Mesenchymal stem cell (in vitro differentiated cells and primary cell): Measurements from ENCODE around the gene TNRC6C. TPM values are rescaled to one million over a fixed set of nuclear protein-coding genes. Genes with fewer than 3 reads are reported as not detected.

Experiments
- DNase-seq: peaks from one replicate; pipeline ENCODE4 v3.0.0-alpha.2; 2013
- H2AFZ ChIP-seq: one replicate; pipeline ENCODE4 v1.6.1; 2013; ENCODE audit warnings: low read depth, mild to moderate bottlenecking, control low read depth, inconsistent platforms, low read length, moderate library complexity
- H2AK5ac ChIP-seq: 2 replicates; pipeline ENCODE4 v1.6.1; 2013; ENCODE audit warnings: low read length, moderate library complexity, mild to moderate bottlenecking, inconsistent platforms; ENCODE audit not compliant: severe bottlenecking
- H2BK120ac ChIP-seq: one replicate; pipeline ENCODE4 v1.6.1; 2013; ENCODE audit warnings: low read depth, mild to moderate bottlenecking, inconsistent platforms, low read length, moderate library complexity
- H2BK12ac ChIP-seq, 2 experiments: one replicate each; pipeline ENCODE4 v1.6.1; 2013; ENCODE audit warnings: inconsistent platforms in 2 of 2, low read length in 2 of 2, mild to moderate bottlenecking in 2 of 2, moderate library complexity in 2 of 2, control low read depth in 1 of 2
- H2BK15ac ChIP-seq: one replicate; pipeline ENCODE4 v1.6.1; 2013; ENCODE audit warnings: mild to moderate bottlenecking, low read depth, inconsistent platforms; ENCODE audit not compliant: poor library complexity, severe bottlenecking
- H2BK5ac ChIP-seq: 2 replicates; pipeline ENCODE4 v1.6.1; 2013; ENCODE audit warnings: low read depth, mild to moderate bottlenecking, low read length, control low read depth, inconsistent platforms; ENCODE audit not compliant: poor library complexity, severe bottlenecking
- H3K14ac ChIP-seq, 2 experiments: one replicate each; pipeline ENCODE4 v1.6.1; 2013; ENCODE audit warnings: inconsistent platforms in 2 of 2, low read length in 2 of 2, control low read depth in 1 of 2, mild to moderate bottlenecking in 1 of 2, moderate library complexity in 1 of 2
- H3K18ac ChIP-seq, 2 experiments: one replicate each; pipeline ENCODE4 v1.6.1; 2013; ENCODE audit warnings: inconsistent platforms in 2 of 2, low read length in 2 of 2, control low read depth in 1 of 2, low read depth in 1 of 2, mild to moderate bottlenecking in 1 of 2
- H3K23ac ChIP-seq, 2 experiments: one replicate each; pipeline ENCODE4 v1.6.1; 2013; ENCODE audit warnings: inconsistent platforms in 2 of 2, low read length in 2 of 2, mild to moderate bottlenecking in 2 of 2, moderate library complexity in 2 of 2, control low read depth in 1 of 2
- H3K27ac ChIP-seq: 2 replicates; pipeline ENCODE4 v1.5.1; 2013; ENCODE audit warnings: mild to moderate bottlenecking, moderate library complexity, low read length, control low read depth, inconsistent platforms; ENCODE audit not compliant: poor library complexity, severe bottlenecking
- H3K27me3 ChIP-seq, 2 experiments: 2 replicates each; pipeline versions ENCODE4 v1.6.1 to v1.7.0; 2013; ENCODE audit warnings: low read length in 2 of 2, mild to moderate bottlenecking in 2 of 2, moderate library complexity in 2 of 2, control low read depth in 1 of 2, inconsistent platforms in 1 of 2; ENCODE audit not compliant: control insufficient read depth in 1 of 2, insufficient read depth in 1 of 2
- H3K36me3 ChIP-seq, 2 experiments: 2 replicates each; pipeline versions ENCODE4 v1.6.1 to v1.7.0; 2013; ENCODE audit warnings: low read length in 2 of 2, control low read depth in 1 of 2, inconsistent platforms in 1 of 2, low read depth in 1 of 2, mild to moderate bottlenecking in 1 of 2; ENCODE audit not compliant: insufficient read depth in 2 of 2, control insufficient read depth in 1 of 2
- H3K4ac ChIP-seq, 2 experiments: one replicate each; pipeline ENCODE4 v1.6.1; 2013; ENCODE audit warnings: inconsistent platforms in 2 of 2, low read length in 2 of 2, mild to moderate bottlenecking in 2 of 2, moderate library complexity in 2 of 2, control low read depth in 1 of 2, low read depth in 1 of 2
- H3K4me1 ChIP-seq: 2 replicates; pipeline ENCODE4 v1.6.1; 2013; ENCODE audit warnings: low read depth, low read length, control low read depth; ENCODE audit not compliant: control insufficient read depth, insufficient read depth
- H3K4me2 ChIP-seq: 2 replicates; pipeline ENCODE4 v1.6.1; 2013; ENCODE audit warnings: low read length, mild to moderate bottlenecking, inconsistent platforms; ENCODE audit not compliant: poor library complexity, severe bottlenecking
- H3K4me3 ChIP-seq, 2 experiments: 2 replicates each; pipeline versions ENCODE4 v1.5.1 to v1.7.0; 2013; ENCODE audit warnings: low read length in 2 of 2, mild to moderate bottlenecking in 2 of 2, control low read depth in 1 of 2, low read depth in 1 of 2; ENCODE audit not compliant: insufficient read depth in 1 of 2
- H3K79me1 ChIP-seq: replicated peaks from 2 replicates; pipeline ENCODE4 v1.6.1; 2013; ENCODE audit warnings: mild to moderate bottlenecking, control low read depth, low read length, inconsistent platforms; ENCODE audit not compliant: poor library complexity, severe bottlenecking
- H3K9ac ChIP-seq: 2 replicates; pipeline ENCODE4 v1.7.0; 2013; ENCODE audit warnings: mild to moderate bottlenecking, low read length, moderate library complexity
- H3K9me3 ChIP-seq: 2 replicates; pipeline ENCODE4 v1.7.0; 2013; ENCODE audit warnings: mild to moderate bottlenecking, low read length; ENCODE audit not compliant: control insufficient read depth
- H4K8ac ChIP-seq: one replicate; pipeline ENCODE4 v1.6.1; 2013; ENCODE audit warnings: inconsistent platforms, mild to moderate bottlenecking, low read length, moderate library complexity
- H4K91ac ChIP-seq: one replicate; pipeline ENCODE4 v1.6.1; 2013; ENCODE audit warnings: mild to moderate bottlenecking, low read length, inconsistent platforms
- WGBS: methylation state at CpG from one replicate; pipeline ENCODE4 v1.1.7; 2013; ENCODE audit warnings: mixed read lengths; 5-methylcytosine and 5-hydroxymethylcytosine counted together
- small RNA-seq: library from polyadenylated mRNA; stranded (forward); fragments of <200 nt; extraction: miRNeasy Mini kit (QIAGEN cat#:217004); gene quantifications from one replicate; pipeline ENCODE3, GENCODE V24; 2013; ENCODE audit warnings: low read depth

The TNRC6C gene

DNA sequence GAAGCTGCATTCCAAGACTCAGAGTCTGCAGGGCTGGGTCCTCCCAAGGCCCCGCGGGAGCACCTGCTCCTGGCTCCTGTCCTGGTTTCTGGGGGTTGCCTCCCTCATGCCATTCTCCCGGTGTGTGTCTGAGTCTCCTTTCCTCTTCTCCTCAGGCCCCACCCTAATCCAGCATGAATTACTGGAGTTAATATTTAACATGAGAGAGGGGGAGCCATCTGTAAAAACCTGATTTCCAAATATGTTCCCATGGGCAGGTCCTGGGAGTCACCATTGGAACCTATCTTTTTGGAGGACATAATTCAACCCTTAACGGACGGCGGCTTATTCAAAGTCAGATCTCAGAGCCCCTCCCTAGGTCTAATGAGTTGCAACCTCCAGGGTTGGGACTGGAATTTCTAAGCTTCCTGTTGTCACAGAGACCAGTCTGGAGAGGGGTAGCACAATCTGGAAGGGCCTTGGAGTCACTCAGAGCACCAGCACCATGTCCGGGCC lies 193.1 kb downstream of the TNRC6C start:
- peaks cover 12% of the 10 kb centered on the region for H3K4me1 ChIP-seq
- H2BK12ac ChIP-seq = no peak overlapping the region
- H4K91ac ChIP-seq = no peak overlapping the region
- no peak overlapping the region for H3K4ac ChIP-seq
- no peak overlapping the region for H3K14ac ChIP-seq
- no peaks in the 10 kb centered on the region for H3K36me3 ChIP-seq
- H3K79me1 ChIP-seq = no peaks in the 10 kb centered on the region
- no peaks in the 10 kb centered on the region for H3K9me3 ChIP-seq
- no peak overlapping the region for H3K18ac ChIP-seq
- peaks cover 0 to 13% of the 10 kb centered on the region in 2 experiments for H3K27me3 ChIP-seq
- H3K27ac ChIP-seq = no peak overlapping the region
- H2AK5ac ChIP-seq = no peak overlapping the region
- 84% methylated on average over 6 of the region's 7 CpGs for WGBS
- no peak overlapping the region for H3K9ac ChIP-seq
- H2BK120ac ChIP-seq = peak overlapping the region; percentile 19
- DNase-seq = no peak
- no peak overlapping the region for H2BK5ac ChIP-seq
- no peak overlapping the region for H2AFZ ChIP-seq
- H3K4me2 ChIP-seq = no peak overlapping the region
- no peak overlapping the region for H3K4me3 ChIP-seq
- no peak overlapping the region for H2BK15ac ChIP-seq
- peak overlapping the region; percentile 37 for H4K8ac ChIP-seq
- H3K23ac ChIP-seq = no peak overlapping the region

DNA sequence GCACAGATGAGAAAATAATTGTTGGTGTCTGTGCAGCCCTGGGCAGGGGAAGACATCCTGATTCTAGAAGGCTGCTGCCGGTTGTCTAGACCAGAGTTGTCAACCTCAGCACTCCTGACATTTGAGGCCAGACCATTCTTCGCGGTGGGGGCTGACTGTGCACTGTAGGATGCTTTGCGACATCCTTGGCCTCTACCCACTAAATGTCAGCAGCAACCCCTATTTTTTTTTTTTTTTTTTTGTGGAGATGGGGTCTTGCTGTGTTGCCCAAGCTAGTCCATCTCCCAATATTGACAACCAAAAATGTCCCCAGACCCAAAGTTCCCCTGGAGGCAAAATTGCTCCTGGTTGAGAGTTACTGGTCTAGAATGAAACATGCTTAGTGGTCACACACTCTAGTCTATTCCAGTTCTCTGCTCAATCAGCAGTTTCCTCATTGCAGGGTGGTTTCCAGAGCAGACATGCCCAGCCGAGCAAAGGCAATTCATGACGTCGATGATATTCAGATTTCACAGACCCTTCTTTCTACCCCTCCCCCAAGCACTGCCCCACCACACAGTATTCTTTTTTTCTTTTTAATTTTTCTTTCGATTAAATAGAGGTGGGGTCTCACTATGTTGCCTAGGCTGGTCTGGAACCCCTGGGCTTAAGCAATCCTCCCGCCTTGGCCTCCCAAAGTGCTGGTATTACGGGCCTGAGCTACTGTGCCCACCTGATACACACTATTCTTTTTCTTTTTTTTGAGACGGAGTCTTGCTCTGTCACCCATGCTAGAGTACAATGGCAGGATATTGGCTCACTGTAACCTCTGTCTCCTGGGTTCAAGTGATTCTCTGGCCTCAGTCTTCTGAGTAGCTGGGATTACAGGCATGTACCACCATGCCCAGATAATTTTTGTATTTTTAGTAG lies 196.7 kb downstream of the TNRC6C start:
- 90% methylated on average over 10 of the region's 11 CpGs for WGBS
- Histone ChIP-seq H3K4me1 (peaks cover 10% of the 10 kb centered on the region), H3K27ac (no peak overlapping the region), H3K4me3 (no peak overlapping the region), H4K91ac (no peak overlapping the region), H3K4ac (no peak overlapping the region), H3K23ac (no peak overlapping the region), H3K18ac (no peak overlapping the region), H2BK5ac (no peak overlapping the region), H2AK5ac (no peak overlapping the region), H2BK12ac (no peak overlapping the region), H3K36me3 (no peaks in the 10 kb centered on the region), H3K79me1 (no peaks in the 10 kb centered on the region), H2BK15ac (no peak overlapping the region), H3K4me2 (no peak overlapping the region), H3K14ac (no peak overlapping the region), H3K27me3 (no peaks in the 10 kb centered on the region), H2AFZ (no peak overlapping the region), H2BK120ac (no peak overlapping the region), H3K9ac (no peak overlapping the region), H4K8ac (no peak overlapping the region), H3K9me3 (no peaks in the 10 kb centered on the region)
- DNase-seq = no peak

Small RNA genes within 50 kb of the gene (small RNA-seq; reads per million reads assigned to genes)
- not detected for gene RNU1-80P
- gene RNU6-625P = not detected
